HUES48 (cell line): Measurements from ENCODE around the gene REX1BD.
A peak's percentile ranks its signal among the peaks of the same experiment; 100 is the strongest.

Experiments used
- H3K27ac ChIP-seq: one replicate; pipeline ENCODE4 v1.7.0; 2013; ENCODE audit warnings: low read depth, low read length, inconsistent platforms
- H3K27me3 ChIP-seq: 2 replicates; pipeline ENCODE4 v1.6.1; 2013; ENCODE audit warnings: mild to moderate bottlenecking, low read length; ENCODE audit not compliant: control insufficient read depth, insufficient read depth
- H3K36me3 ChIP-seq: 2 replicates; pipeline ENCODE4 v1.6.1; 2013; ENCODE audit warnings: low read length; ENCODE audit not compliant: control insufficient read depth, insufficient read depth
- H3K4me1 ChIP-seq: 2 replicates; pipeline ENCODE4 v1.6.1; 2013; ENCODE audit warnings: mild to moderate bottlenecking, low read length; ENCODE audit not compliant: control insufficient read depth, insufficient read depth
- H3K4me3 ChIP-seq: 2 replicates; pipeline ENCODE4 v1.5.1; 2013; ENCODE audit warnings: mild to moderate bottlenecking, low read depth, low read length
- H3K9ac ChIP-seq: 2 replicates; pipeline ENCODE4 v1.6.1; 2013; ENCODE audit warnings: mild to moderate bottlenecking, low read depth, low read length, moderate library complexity
- H3K9me3 ChIP-seq: 2 replicates; pipeline ENCODE4 v1.6.1; 2013; ENCODE audit warnings: low read length; ENCODE audit not compliant: control insufficient read depth, insufficient read depth

REX1BD gene

DNA sequence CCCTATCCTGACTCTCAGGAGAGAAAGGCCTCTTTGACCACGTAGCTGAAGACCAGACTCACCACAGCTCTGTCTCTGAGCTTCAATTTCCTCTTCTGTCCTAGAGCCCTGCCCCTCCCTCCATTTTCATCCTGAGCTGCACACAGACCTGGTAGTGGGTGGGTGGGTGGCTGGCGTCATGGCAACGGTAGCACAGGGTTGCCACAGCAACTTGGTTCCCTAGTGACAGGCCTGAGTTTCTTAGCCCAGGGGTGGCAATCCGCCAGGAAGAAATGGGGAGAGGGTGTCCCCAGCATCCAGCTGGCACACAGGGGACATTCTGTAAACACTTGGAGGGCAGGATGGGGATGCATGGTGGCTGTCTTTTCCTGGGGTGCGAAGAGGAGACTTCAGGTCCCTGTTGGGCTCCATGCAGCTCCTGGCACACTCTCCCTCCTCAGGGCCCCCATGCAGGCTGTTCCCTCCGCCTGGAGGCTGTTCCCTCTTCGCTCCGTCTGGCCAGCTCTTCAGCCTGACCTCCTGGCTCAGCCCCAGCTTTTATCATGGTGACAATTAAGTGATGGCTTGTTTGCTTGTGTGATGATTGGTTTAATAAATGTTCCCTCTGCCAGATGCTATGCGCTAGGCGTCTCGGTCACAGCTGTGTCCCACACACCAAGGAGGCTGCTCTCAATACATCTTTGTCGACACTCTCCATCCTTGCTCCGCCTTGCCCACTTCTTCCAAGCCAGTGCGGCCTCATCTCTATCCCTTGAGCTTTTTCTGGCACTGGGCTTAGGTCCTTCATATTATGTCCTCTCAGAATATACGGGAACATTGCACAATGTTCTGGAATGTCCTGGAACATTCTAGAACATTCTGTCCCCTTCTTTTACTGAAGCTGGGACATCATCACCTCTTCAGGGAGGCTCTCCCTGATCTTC, 40.8 kb downstream of the REX1BD start:
- Histone ChIP-seq H3K4me1 (no peaks in the 10 kb centered on the region), H3K27ac (no peak overlapping the region), H3K36me3 (no peaks in the 10 kb centered on the region), H3K4me3 (no peak overlapping the region), H3K9ac (no peak overlapping the region), H3K27me3 (peaks cover under 1% of the 10 kb centered on the region; the same call in 1 of the 2 replicates), H3K9me3 (no peaks in the 10 kb centered on the region)

DNA sequence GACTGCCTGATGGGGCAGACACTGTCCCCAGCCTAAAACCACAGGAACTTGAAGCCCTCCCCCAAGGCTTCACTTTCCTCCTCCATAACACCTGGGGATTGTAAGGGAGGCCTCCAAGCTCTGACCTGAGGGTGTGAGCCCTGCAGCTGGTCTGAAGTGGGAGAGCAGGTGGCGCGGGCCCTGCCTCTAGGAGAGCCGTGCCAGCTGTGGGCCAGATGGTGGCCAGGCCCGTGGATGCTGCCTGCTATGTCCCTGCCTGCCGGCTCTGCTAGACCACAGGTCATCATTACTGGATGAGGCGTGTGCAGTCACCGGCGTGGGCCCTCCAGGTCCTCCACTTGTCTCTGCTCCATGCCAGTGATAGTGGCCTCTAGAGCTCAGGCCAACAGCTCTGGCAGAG, 44.7 kb downstream of the REX1BD start:
- peaks cover 7% of the 10 kb centered on the region; the same call in 1 of the 2 replicates for H3K4me1 ChIP-seq
- no peak overlapping the region for H3K9ac ChIP-seq
- no peak overlapping the region for H3K27ac ChIP-seq
- H3K4me3 ChIP-seq, result no peak overlapping the region
- H3K9me3 ChIP-seq, result no peaks in the 10 kb centered on the region
- peaks cover 8% of the 10 kb centered on the region for H3K27me3 ChIP-seq
- no peaks in the 10 kb centered on the region for H3K36me3 ChIP-seq

DNA sequence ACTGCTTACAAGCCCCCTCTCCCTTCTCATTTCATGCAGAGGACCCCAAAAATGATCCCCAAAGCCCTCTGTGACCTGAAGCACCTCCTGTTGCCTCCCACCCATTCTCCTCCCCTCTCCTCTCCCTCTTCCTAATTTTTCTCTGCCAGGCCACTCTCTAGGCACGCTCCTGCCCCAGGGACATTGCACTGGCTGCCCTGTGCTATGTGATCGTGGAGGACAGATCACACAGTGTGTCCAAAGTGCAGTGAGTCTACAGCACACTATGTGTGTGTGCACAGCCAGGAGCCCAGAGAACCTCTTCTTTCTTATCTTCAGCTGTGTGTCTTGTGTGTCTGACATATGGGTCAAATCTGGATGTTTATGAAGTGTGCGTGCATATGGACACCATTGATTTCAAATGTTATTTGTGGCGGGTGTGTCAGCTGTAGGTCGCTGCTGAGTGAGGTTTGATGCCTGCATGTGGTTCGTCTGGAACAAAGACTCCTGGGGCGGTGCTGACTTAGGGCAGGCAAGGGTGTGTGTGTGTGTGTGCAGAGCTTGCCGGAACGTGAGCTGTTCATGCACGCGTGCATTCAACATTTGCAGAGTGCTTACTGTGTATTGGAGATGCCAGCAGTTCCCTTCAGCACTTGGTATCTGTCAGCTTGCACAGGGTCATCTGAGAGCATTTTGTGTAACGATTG, 46.2 kb downstream of the REX1BD start:
- Histone ChIP-seq H3K27me3 (peaks cover 8% of the 10 kb centered on the region), H3K9me3 (no peaks in the 10 kb centered on the region), H3K27ac (no peak overlapping the region), H3K4me1 (peaks cover 7% of the 10 kb centered on the region; the same call in 1 of the 2 replicates), H3K36me3 (no peaks in the 10 kb centered on the region), H3K4me3 (no peak overlapping the region), H3K9ac (no peak overlapping the region)

DNA sequence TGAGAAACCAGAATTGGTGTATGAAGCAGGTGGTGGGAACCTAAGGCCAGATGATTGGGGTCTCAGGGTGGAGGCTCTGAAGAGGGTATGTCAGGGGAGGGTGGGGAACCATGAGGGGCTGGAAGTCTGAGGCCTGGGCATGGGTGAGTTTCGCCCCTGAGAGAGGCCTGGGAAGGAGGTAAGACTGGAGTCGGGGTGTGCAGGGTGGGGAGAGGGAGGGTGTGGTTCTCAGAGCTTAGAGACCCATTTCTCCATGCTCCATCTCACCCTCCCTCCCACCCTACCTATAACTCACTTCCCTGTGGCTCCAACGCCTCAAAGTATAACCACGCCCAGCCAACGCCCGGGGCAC, 47.2 kb downstream of the REX1BD start:
- Histone ChIP-seq H3K36me3 (no peaks in the 10 kb centered on the region), H3K9me3 (no peaks in the 10 kb centered on the region), H3K27me3 (peaks cover 8% of the 10 kb centered on the region), H3K9ac (no peak overlapping the region), H3K4me3 (no peak overlapping the region), H3K4me1 (peaks cover 7% of the 10 kb centered on the region; the same call in 1 of the 2 replicates), H3K27ac (no peak overlapping the region)

DNA sequence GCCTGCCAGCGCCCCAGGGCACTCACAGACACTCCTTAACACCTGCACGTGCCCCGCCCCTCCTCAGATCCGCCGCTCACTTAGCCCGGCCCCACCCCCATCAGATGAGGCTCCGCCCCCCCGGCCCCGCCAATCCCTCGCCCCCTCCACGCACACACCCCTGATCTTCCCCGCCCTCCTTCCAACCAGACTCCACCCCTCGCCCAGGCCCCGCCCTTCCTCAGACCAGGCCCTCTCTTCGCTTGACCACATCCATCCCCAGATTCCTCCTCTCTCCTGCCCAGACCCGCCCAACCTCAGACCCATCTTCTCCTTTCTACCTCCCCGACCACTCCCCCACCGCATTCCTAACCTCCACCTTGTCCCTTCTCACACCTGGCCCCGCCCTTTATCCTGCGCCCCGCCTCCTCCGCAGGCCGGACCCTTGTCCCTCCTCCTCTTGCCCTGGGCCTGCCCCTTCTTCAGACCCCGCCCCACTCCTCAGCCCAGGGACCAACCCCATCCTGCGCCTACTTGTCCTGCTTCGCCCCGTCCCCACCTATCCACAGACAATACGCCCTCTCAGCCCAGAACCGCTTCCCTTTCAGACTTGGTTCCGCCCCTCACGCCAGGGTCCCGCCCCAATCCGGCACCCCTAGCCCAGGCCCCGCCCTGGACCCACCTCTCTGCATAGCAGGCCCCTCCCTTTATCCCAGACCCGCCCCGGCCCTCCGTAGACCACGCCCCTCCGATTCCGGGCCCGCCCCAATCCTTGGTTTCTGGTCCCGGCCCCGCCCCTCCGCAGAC, 47.8 kb downstream of the REX1BD start:
- Histone ChIP-seq H3K4me1 (peaks cover 7% of the 10 kb centered on the region; the same call in 1 of the 2 replicates), H3K4me3 (peak overlapping the region; percentile 91), H3K36me3 (no peaks in the 10 kb centered on the region), H3K9ac (no peak overlapping the region), H3K9me3 (no peaks in the 10 kb centered on the region), H3K27ac (no peak overlapping the region), H3K27me3 (peaks cover 8% of the 10 kb centered on the region)

DNA sequence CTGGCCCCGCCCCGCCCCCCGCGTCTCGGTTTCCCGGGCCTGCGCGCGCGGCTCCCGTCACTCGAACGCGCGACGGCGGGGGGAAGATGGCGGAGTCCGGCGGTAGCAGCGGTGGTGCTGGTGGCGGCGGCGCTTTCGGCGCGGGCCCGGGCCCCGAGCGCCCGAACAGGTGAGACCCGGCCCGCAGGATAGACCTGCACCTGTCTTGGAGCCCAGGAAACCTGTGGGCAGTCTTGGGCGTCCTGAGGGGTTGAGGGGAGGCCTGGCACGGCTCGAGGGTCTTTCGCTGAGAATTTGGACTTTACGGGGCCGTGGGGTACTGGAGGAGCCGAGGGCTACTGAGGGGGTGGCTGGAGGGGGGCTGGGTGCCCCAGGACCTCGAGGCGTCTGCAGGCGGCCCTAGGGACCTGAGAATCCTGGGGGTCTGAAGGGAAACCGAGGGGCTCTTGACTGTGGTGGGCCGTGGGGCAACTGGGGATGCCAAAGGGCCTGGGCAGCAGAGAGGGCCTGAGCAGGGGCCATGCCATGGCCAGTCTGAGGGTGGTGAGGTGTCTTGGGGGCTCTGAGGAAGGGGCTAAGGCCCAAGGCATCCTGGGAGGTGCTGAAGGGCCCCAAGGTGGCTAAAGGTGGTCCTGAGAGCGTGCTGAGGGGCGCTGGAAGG, 48.5 kb downstream of the REX1BD start, which contains the start of gene KLHL26:
Gene KLHL26, plus strand, starts transcription at position 60 of the 661 bp plus-strand sequence. Its CDS starts 27 bp downstream, at position 87.
- H3K4me1 ChIP-seq, result peaks cover 7% of the 10 kb centered on the region; the same call in 1 of the 2 replicates
- H3K27me3 ChIP-seq, result peaks cover 8% of the 10 kb centered on the region
- H3K9ac ChIP-seq, result peak within 1 kb of the TSS; percentile 73; the same call in 1 of the 2 replicates
- no peaks in the 10 kb centered on the region for H3K9me3 ChIP-seq
- H3K36me3 ChIP-seq, result no peaks in the 10 kb centered on the region
- peak within 1 kb of the TSS; percentile 91 for H3K4me3 ChIP-seq
- H3K27ac ChIP-seq, result no peak within 1 kb of the TSS

DNA sequence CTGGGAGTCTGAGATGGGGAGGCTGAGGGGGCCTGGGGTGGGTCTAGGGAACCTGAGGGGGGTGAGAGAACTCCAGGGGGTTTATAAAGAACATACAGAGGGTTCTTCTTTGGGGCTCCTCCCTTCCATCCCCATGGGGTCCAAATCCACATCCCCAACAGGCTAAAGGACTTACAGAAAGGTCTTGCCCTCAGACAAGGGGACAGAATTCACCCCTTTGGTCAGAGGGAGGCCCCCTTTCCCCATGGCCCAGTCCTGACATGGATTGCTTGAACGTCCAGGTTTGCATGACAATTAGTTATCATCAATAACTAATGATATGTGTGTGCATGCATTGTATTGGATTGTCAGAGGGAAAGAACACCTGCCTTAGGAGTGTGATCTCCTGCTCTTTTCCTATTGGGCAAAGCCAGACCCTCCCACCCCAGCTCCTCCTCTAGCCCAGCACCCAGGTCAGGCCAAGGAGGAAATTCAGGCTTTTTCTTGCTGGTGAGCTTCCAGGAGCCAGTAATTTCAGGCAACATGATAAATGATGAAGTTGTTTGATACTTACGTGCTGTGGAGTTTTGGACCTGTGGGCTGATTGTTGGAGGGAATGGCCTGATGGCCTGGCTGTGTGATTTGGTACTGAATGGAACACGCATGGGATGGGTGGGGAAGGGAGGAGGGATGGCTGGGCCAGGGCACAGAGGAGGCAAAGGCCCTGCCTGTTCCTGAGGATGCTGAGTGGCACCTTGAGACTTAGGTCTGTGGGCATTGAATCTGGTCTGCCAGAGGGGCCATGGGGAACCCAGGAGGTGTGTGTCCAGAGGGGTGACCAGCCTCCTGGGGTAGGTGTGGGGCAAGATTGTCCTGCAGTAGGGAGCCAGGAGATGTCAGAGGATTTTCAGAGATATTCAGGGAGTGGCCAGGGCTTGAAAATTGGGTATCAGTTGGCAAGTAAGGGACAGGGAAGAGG, 49.4 kb downstream of the REX1BD start:
- H3K9ac ChIP-seq, result no peak overlapping the region

DNA sequence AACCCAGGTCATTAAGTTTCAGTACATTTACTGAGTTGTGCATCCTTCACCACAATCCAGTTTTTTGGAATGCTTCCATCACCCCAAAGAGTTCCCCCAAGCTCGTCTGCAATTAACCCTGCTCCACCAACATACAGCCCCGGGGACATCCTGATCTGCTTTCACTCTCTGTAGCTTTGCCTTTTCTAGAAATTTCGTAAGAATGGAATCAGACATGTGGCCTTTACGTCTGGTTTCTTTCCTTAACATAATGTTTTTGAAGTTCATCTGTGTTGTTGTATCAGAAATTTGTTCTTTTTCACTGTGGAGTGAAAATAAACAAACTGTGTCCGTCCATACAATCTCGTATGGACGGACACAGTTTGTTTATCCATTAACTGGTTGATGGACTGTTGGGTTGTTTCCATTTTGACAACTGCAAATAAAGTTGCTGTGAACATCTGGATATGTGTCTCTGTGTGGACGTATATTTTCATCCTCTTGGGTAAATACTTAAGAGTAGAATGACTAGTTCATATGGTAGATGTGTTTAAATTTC, 51.2 kb downstream of the REX1BD start:
- H3K9ac ChIP-seq, result no peak overlapping the region
- peaks cover 7% of the 10 kb centered on the region; the same call in 1 of the 2 replicates for H3K4me1 ChIP-seq
- no peak overlapping the region for H3K27ac ChIP-seq
- no peaks in the 10 kb centered on the region for H3K36me3 ChIP-seq
- no peak overlapping the region for H3K4me3 ChIP-seq
- H3K27me3 ChIP-seq, result peaks cover 4% of the 10 kb centered on the region
- no peaks in the 10 kb centered on the region for H3K9me3 ChIP-seq

More for the DNA sequence above, 49.4 kb downstream of the REX1BD start:
- Histone ChIP-seq H3K9me3 (no peaks in the 10 kb centered on the region), H3K36me3 (no peaks in the 10 kb centered on the region), H3K27ac (no peak overlapping the region), H3K27me3 (peaks cover 8% of the 10 kb centered on the region), H3K4me3 (peak overlapping the region; percentile 91), H3K4me1 (peaks cover 7% of the 10 kb centered on the region; the same call in 1 of the 2 replicates)
